NCI-H2029 treated with DMSO at 0.1 percent for 48 hours (cell line): ENCODE data around the gene PDE11A.
"Not testable (repeated sequence)": the region's sequence is repeated elsewhere in the genome, so short reads cannot be mapped to it uniquely, and the experiment has no call there.

Source experiments
- DNase-seq: peaks from one replicate; lab custom pipeline; 2025; lab: John Stamatoyannopoulos, UW

Gene PDE11A

GRCh38 chr2:178008636-178009289 lies 63.8 kb downstream of the PDE11A start:
- DNase-seq, result peak; percentile 98

- DNase-seq, result no peak
Measured at GRCh38 chr2:178006710-178007109, 65.9 kb downstream of the PDE11A start.

GRCh38 chr2:178005756-178006155 lies 66.8 kb downstream of the PDE11A start:
- no peak for DNase-seq

- no peak for DNase-seq
Measured at GRCh38 chr2:178002038-178002437, 70.5 kb downstream of the PDE11A start.

GRCh38 chr2:177998996-177999395 lies 73.6 kb downstream of the PDE11A start:
- no peak for DNase-seq

GRCh38 chr2:177998006-177998405 lies 74.6 kb downstream of the PDE11A start:
- DNase-seq, result no peak

GRCh38 chr2:177992992-177993391 lies 79.6 kb downstream of the PDE11A start:
- no peak for DNase-seq

GRCh38 chr2:177989029-177989885 lies 83.3 kb downstream of the PDE11A start:
- DNase-seq, result no peak

GRCh38 chr2:177984749-177985148 lies 87.8 kb downstream of the PDE11A start:
- DNase-seq, result peak; percentile 65

- DNase-seq, result peak; percentile 38
Measured at GRCh38 chr2:177983183-177983788, 89.3 kb downstream of the PDE11A start.

GRCh38 chr2:177972782-177973181 lies 99.8 kb downstream of the PDE11A start:
- no peak for DNase-seq

- DNase-seq, result peak; percentile 24
Measured at GRCh38 chr2:177972123-177972522, 100.5 kb downstream of the PDE11A start.

GRCh38 chr2:177970670-177971454 lies 101.7 kb downstream of the PDE11A start:
- no peak for DNase-seq

GRCh38 chr2:177964892-177965291 lies 107.7 kb downstream of the PDE11A start:
- DNase-seq, result no peak

- DNase-seq, result no peak
Measured at GRCh38 chr2:177952151-177952550, 120.4 kb downstream of the PDE11A start.

- DNase-seq, result not testable (repeated sequence)
Measured at GRCh38 chr2:177947598-177947997, 125.0 kb downstream of the PDE11A start.

GRCh38 chr2:177944530-177944929 lies 128.0 kb downstream of the PDE11A start:
- DNase-seq, result not testable (repeated sequence)

- DNase-seq, result no peak
Measured at GRCh38 chr2:177942731-177943130, 129.8 kb downstream of the PDE11A start.

GRCh38 chr2:177939211-177939610 lies 133.4 kb downstream of the PDE11A start:
- no peak for DNase-seq

GRCh38 chr2:177930916-177931315 lies 141.7 kb downstream of the PDE11A start:
- DNase-seq, result no peak

GRCh38 chr2:177929662-177930522 lies 142.7 kb downstream of the PDE11A start:
- peak; percentile 34 for DNase-seq
